Measurements from ENCODE around the gene CCDC57. TPM values are rescaled to one million over a fixed set of nuclear protein-coding genes. Genes with fewer than 3 reads are reported as not detected.

The CCDC57 gene
- total RNA-seq, 1 experiment from 2014 or later, result 36.6 TPM

DNA sequence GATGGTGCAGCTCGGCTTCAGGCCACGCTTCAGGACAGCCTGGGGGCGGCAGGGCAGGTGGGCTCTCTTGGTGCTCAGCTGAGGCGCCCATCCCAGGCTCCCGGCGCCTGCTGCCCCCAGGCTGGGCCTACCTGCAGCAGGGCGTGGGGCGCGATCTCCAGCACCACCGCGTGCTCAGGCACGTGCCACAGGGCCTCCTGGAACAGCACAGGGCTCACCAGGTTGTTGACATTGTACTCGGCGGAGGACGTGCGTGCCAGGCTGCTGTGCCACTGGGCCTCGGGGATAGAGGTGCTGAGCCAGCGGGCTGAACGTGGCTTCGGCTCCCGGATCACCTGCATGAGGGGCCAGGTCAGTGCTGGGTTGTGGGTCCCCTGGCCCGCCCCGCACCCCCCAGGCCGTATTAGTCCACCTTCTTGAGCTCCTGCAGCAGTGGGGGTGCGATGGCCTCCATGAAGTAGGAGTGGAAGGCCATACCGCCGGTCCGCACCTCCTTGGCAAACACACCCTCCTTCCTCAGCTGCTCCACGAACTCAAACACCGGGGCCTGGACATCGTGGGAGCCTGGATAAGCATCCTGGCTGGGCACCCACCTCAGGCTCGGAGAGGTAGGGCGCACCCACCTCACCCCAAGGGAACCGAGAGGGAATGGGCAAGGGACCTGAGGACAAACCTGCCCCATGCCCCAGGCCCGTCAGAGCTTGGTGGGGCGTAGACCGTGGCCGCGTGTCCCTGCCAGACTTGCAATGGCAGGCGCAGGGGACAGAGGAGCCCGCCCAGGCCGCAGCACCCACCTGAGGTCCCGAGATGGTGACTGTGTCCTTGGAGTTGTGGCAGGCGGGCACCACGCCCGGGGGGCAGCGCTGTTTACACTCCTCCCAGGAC lies 123.6 kb downstream of the CCDC57 start:
- ATAC-seq, result no peak
- Histone ChIP-seq H3K9me2 (replicated peaks; ENCODE audit: low read length) (no peaks in the 10 kb centered on the region), H3K4me3 (ENCODE audit: low read length) (no peak overlapping the region), H3K4me1 (ENCODE audit: insufficient read depth, low read length) (no peaks in the 10 kb centered on the region), H3K9ac (ENCODE audit: low read length) (no peak overlapping the region), H3F3A (ENCODE audit: low read length, unreplicated experiment) (no peaks in the 10 kb centered on the region), H2AFZ (ENCODE audit: low read length) (no peak overlapping the region), H3K79me2 (ENCODE audit: low read length) (peaks cover 4% of the 10 kb centered on the region; the same call in 1 of the 2 replicates), H3K9me3 (ENCODE audit: low read length) (no peaks in the 10 kb centered on the region), H3K4me2 (ENCODE audit: low read length) (no peak overlapping the region), H3K36me3 (ENCODE audit: low read depth, low read length) (peaks cover 78% of the 10 kb centered on the region), H3K27ac (ENCODE audit: low read length) (no peak overlapping the region), H4K20me1 (ENCODE audit: low read length) (peaks cover 8% of the 10 kb centered on the region; the same call in 1 of the 2 replicates), H3K27me3 (ENCODE audit: low read length) (no peaks in the 10 kb centered on the region)
- BruUV-seq (replicated peaks), result no TSS peak
- intact Hi-C loops (cut with micrococcal nuclease), result no loop called here
- ChIA-PET CTCF (no interaction called here), POLR2A (ENCODE audit: unreplicated experiment) (no interaction called here)
- no peak for DNase-seq
- TF ChIP-seq EZH2 (IDR thresholded peaks at IDR 0.05; ENCODE audit: low read length, unreplicated experiment) (no peak), EZH2phosphoT487 (IDR thresholded peaks at IDR 0.05; ENCODE audit: borderline replicate concordance, low read length) (no peak)
- TF ChIP-seq, protein P1, sequence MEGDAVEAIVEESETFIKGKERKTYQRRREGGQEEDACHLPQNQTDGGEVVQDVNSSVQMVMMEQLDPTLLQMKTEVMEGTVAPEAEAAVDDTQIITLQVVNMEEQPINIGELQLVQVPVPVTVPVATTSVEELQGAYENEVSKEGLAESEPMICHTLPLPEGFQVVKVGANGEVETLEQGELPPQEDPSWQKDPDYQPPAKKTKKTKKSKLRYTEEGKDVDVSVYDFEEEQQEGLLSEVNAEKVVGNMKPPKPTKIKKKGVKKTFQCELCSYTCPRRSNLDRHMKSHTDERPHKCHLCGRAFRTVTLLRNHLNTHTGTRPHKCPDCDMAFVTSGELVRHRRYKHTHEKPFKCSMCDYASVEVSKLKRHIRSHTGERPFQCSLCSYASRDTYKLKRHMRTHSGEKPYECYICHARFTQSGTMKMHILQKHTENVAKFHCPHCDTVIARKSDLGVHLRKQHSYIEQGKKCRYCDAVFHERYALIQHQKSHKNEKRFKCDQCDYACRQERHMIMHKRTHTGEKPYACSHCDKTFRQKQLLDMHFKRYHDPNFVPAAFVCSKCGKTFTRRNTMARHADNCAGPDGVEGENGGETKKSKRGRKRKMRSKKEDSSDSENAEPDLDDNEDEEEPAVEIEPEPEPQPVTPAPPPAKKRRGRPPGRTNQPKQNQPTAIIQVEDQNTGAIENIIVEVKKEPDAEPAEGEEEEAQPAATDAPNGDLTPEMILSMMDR (conservative IDR thresholded peaks at IDR 0.05; ENCODE audit: low read depth, low read length), result no peak

GRCh38 chr17:82087961-82088837 lies 124.4 kb downstream of the CCDC57 start:
- no peak for DNase-seq
- H3K4me3 ChIP-seq (ENCODE audit: low read length), result no peak overlapping the region
- H3K4me1 ChIP-seq (ENCODE audit: insufficient read depth, low read length), result no peaks in the 10 kb centered on the region
- H3K27me3 ChIP-seq (ENCODE audit: low read length), result no peaks in the 10 kb centered on the region
- H3K36me3 ChIP-seq (ENCODE audit: low read depth, low read length), result peaks cover 80% of the 10 kb centered on the region
- TSS peak; percentile 14 for BruUV-seq (replicated peaks)
- no peak for ATAC-seq
- TF ChIP-seq, protein P1 (conservative IDR thresholded peaks at IDR 0.05; ENCODE audit: low read depth, low read length), result no peak
- TF ChIP-seq EZH2phosphoT487 (IDR thresholded peaks at IDR 0.05; ENCODE audit: borderline replicate concordance, low read length) (no peak), EZH2 (IDR thresholded peaks at IDR 0.05; ENCODE audit: low read length, unreplicated experiment) (no peak)
- no peaks in the 10 kb centered on the region for H3K9me2 ChIP-seq (replicated peaks; ENCODE audit: low read length)
- no peaks in the 10 kb centered on the region for H3K79me2 ChIP-seq (ENCODE audit: low read length)
- intact Hi-C loops (cut with micrococcal nuclease), result no loop called here
- no peaks in the 10 kb centered on the region for H3K9me3 ChIP-seq (ENCODE audit: low read length)
- H3K4me2 ChIP-seq (ENCODE audit: low read length), result no peak overlapping the region
- no peak overlapping the region for H3K27ac ChIP-seq (ENCODE audit: low read length)
- POLR2A ChIA-PET (ENCODE audit: unreplicated experiment), result no interaction called here
- no peak overlapping the region for H2AFZ ChIP-seq (ENCODE audit: low read length)
- H4K20me1 ChIP-seq (ENCODE audit: low read length), result peaks cover 6% of the 10 kb centered on the region; the same call in 1 of the 2 replicates
- no peaks in the 10 kb centered on the region for H3F3A ChIP-seq (ENCODE audit: low read length, unreplicated experiment)
- CTCF ChIA-PET, result no interaction called here
- no peak overlapping the region for H3K9ac ChIP-seq (ENCODE audit: low read length)
